HG02642 (cell line): ENCODE data around the gene SH3TC1.

ENCODE experiments used
- ATAC-seq: cut with Tn5 transposase; IDR thresholded peaks from one replicate; pipeline ENCODE4 v1.9.1; 2021; ENCODE audit warnings: mild to moderate bottlenecking; ENCODE audit not compliant: unreplicated experiment, poor library complexity

SH3TC1 gene

GRCh38 chr4:8255698-8256441 lies 56.8 kb downstream of the SH3TC1 start:
- no peak for ATAC-seq

DNA sequence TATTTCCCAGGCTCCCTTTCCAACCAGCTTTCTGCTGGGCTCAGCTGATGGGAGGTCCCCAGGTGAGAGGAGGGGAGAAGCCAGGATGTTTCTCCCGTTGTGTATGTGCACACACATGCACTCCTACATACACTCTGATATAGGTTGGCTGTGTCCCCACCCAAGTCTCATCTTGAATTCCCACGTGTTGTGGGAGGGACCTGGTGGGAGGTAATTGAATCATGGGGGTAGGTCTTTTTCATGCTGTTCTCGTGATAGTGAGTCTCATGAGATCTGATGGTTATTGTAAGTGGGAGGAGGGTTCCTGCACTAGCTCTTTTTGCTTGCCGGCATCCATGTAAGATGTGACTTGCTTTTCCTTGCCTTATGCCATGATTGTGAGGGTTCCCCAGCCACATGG lies 58.8 kb downstream of the SH3TC1 start:
- ATAC-seq: no peak

- no peak for ATAC-seq
These were observed 59.6 kb downstream of the SH3TC1 start for GRCh38 chr4:8258552-8259212.

DNA sequence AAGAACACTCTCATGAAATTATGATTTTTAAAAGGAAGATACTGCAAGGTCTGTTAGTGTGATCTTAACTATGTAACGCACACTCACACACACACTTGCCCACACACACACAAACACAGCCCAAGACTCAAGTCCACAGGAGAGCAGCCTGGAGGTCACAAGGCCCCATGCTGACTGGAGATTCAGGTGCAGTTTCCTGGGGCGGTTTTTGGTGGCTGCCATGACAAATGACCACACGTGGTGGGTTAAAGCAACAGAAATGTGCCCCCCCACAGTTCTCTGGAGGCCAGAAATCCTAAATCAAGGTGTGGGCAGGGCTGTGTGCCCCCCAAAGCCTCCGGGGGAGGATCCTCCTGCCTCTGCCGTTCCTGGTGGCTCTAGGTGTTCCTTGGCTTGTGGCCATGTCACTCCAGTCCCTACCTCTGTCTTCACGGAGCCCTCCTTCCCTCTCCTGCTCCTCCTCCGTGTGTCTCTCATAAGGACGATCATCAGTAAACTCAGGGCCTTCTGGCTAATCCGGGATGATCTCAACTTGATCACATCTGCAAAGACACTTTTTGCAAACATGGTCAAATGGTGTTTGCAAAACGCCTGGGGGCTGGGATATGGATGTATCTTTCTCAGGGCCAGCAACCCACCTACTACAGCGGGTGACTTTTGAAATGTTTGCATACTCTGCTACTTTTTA lies 60.8 kb downstream of the SH3TC1 start:
- ATAC-seq: no peak

GRCh38 chr4:8260656-8261111 lies 61.6 kb downstream of the SH3TC1 start:
- no peak for ATAC-seq

- ATAC-seq: no peak
These were observed 62.9 kb downstream of the SH3TC1 start for GRCh38 chr4:8261851-8262535.

DNA sequence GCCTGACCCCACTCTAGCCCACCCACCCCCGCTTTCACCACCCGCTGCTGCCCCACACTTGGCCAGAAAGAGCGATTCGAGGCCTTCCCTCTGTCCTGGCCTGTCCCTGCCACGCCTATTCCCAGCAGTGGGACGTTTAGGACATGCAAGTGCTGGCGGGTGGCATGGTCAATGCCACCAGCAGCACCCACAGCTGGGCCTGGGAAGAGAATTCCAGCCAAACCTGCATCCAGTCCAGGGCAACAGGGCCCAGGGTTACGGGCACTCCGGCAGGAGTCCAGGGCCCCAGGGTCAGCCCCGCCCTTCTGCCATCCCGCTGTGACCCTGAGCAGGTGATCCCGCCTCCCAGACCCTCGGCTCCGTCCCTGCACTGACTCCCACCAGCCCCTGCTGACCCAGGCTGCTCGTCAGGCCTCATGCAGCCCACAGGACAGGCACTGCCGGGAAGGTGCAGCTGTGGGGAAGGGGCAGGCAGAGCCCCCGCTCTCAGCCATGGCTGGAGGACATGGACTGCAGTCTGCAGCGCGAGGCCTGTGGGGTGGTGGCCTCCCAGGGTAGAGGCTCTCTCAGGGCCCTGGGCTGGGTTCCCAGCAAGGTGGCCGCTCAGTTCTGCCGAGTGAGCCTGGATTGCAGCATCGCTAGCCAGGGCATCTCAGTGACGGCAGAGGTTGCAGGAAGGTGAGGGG lies 63.7 kb downstream of the SH3TC1 start:
- no peak for ATAC-seq

- ATAC-seq: no peak
These were observed 64.3 kb downstream of the SH3TC1 start for GRCh38 chr4:8263397-8263796.

DNA sequence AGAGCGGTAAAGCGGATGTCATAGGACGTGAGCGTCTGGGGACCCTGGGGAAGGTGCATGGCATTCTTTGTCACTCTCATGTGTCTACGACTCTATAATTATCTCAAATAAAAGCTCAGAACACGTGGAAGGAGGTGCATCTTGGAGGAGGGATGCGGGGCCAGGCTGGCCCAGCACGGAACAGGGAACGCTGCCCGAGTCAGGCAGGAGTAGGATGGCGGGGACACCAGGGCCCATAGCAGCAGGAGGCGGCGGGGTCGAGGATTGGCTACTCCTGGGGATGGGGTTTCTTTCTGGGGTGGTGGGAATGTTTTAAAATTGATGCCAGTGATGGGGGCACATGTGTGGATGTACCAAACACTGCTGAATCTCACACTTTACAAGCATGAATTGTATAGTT lies 65.0 kb downstream of the SH3TC1 start:
- ATAC-seq: no peak

GRCh38 chr4:8265171-8265929 lies 66.3 kb downstream of the SH3TC1 start:
- no peak for ATAC-seq

DNA sequence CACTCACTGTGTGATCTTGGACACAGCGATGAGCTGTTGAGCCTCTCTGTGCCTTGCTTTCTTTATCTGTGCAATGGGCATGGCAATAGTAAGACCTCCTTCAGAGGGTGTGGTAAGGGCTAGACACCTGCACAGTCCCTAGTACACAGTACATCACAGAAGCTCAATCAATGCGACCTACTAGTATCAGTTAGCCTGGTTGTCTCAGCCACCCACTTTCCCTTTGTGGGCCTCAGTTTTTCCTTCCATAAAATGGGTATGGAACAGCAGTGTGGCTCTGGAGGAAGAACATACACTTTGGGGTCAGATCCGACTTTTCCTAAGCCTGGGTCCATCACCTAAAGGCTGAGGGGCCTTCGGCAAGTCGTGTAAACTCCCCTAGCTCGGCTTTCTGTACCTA lies 67.0 kb downstream of the SH3TC1 start:
- ATAC-seq: no peak

GRCh38 chr4:8266508-8266907 lies 67.4 kb downstream of the SH3TC1 start:
- ATAC-seq: no peak

DNA sequence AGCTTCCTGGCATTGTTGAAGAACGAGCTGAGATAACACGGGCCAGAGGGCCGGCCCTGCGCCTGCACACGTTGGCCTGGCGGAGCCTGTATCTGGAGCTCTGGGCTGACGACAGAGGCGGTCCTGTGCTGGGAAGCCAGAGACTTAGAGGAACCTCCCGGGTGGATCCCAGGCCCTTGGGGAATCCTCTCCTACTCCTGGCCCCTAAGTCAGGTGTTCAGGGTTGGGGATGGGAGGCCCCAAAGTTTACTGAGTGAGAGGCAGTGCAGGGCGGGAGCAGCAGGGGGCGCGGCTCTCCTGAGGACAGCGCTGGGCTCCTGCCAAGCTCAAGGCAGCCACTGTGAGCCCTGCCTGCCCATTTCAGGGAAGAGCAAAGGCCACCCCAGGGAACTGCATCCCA lies 68.0 kb downstream of the SH3TC1 start:
- ATAC-seq: peak; percentile 40

DNA sequence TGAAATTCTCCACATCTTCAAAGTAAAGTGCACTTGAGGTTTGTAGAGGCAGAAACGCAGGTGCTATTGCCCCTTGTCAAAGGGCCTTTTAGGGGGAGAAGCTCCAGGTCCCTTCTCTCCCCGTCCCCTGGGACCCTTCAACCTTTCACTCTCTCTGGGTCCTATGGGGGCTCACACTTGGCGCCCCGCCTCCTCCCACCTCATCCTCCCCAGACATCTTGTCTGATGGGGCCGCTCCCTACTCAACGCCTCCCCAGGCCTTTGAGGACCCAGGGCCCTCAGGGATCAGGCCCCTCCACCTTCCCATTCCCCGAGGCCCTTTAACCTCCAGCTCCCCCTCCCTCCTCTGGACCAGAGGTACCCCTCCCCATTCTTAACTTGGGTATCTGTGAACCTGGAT lies 69.1 kb downstream of the SH3TC1 start:
- no peak for ATAC-seq

DNA sequence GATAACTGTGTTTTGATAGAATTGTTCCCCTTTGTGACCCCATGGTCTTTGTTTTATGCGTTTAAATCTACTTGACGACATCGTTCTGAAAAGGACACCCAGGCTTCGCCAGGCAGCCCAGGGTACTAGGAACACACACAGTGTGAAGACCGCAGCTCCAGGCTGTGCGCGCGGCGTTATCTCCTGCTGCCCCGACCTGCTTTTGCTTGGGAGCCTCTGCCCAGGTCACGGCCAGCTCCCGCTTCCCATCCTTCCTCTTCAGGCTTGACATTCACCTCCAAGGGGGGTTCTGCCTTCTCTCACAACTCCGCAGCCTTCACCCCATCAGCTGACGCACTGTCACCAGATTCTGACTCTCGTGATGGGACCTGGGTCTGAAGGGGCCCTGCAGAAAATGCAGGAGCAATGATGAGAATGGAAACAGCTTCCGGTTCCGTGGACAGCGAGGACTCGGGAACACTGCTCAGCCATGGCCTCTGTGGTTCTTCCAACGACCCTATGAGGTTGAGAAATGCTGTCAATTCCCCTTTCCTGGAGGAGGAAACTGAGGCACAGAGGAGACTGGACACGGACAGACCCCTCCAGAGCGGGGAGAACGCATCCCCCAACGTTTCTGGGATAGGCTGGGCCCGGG lies 69.9 kb downstream of the SH3TC1 start:
- ATAC-seq: no peak

DNA sequence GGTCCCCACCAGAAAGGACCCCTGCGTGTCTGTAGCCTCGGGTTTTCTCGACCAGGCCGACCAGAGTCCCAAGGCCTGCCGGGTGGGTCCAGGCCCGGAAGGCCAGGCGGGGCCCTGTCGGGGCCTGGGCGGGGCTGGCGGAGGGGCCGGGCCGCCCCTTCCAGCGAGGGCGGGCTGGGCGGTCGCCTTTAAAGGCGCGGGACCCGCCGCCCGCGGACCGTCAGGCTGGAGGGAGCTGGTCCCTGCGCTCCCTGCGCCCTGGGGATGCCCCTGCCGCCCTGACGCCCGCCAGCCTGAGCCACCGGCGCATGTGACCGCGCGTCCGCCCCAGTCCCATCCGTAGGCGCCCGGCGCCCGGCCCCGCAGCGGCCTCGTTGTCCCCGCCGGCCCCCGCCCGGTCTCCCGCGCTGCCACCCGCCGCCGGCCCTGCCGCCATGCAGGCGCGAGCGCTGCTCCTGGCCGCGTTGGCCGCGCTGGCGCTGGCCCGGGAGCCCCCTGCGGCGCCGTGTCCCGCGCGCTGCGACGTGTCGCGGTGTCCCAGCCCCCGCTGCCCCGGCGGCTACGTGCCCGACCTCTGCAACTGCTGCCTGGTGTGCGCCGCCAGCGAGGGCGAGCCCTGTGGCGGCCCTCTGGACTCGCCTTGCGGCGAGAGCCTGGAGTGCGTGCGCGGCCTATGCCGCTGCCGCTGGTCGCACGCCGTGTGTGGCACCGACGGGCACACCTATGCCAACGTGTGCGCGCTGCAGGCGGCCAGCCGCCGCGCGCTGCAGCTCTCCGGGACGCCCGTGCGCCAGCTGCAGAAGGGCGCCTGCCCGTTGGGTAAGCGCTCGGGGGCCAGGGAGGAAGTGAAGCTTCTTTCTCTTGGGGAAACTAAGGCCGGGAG lies 70.7 kb downstream of the SH3TC1 start, which contains the start of gene HTRA3:
HTRA3 (plus strand) TSS at position 220 of the 883 bp plus-strand sequence; CDS start at position 435, 215 bp downstream.
- no peak for ATAC-seq

GRCh38 chr4:8270418-8270771 lies 71.3 kb downstream of the SH3TC1 start:
- no peak for ATAC-seq
